Fibroblast of lung (primary cell): ENCODE results near the gene PTGFRN.

Experiments used
- CTCF ChIP-seq, 2 donors: IDR thresholded peaks in 1 of 2; conservative IDR thresholded peaks in 1 of 2; 1 replicate in 1 of 2; 2 replicates in 1 of 2; pipeline ENCODE4 v1.5.1; 2011 to 2012; ENCODE audit warnings: low read length in 2 of 2, control low read depth in 1 of 2, inconsistent platforms in 1 of 2, low read depth in 1 of 2, mild to moderate bottlenecking in 1 of 2
- EZH2 ChIP-seq: IDR thresholded peaks from 2 replicates; pipeline ENCODE4 v1.5.1; 2012; ENCODE audit warnings: low read length, control low read depth, mild to moderate bottlenecking; ENCODE audit errors: missing control alignments

GRCh38 chr1:116879478-116880133 is 30.1 kb upstream of the PTGFRN start:
- TF ChIP-seq CTCF (conservative IDR thresholded peaks at IDR 0.05 in 1 of 2, IDR thresholded peaks at IDR 0.05 in 1 of 2; ENCODE audit: low read depth in 1 of 2, low read length in 2 of 2): no peak
- TF ChIP-seq EZH2: no peak
